Stimulated activated CD8-positive, alpha-beta memory T cell treated with anti-CD3 and anti-CD28 coated beads, Interleukin-12 subunit alpha, Interleukin-12 subunit beta, amount 100 ng/mL, for 24 hours (primary cell): ENCODE results near the gene NBPF26.
"Not testable (repeated sequence)": the region's sequence is repeated elsewhere in the genome, so short reads cannot be mapped to it uniquely, and the experiment has no call there.

ENCODE experiments used
- DNase-seq: peaks from one replicate; pipeline ENCODE4 v3.0.0-alpha.2; 2020; ENCODE audit errors: extremely low read depth

Gene NBPF26

DNA sequence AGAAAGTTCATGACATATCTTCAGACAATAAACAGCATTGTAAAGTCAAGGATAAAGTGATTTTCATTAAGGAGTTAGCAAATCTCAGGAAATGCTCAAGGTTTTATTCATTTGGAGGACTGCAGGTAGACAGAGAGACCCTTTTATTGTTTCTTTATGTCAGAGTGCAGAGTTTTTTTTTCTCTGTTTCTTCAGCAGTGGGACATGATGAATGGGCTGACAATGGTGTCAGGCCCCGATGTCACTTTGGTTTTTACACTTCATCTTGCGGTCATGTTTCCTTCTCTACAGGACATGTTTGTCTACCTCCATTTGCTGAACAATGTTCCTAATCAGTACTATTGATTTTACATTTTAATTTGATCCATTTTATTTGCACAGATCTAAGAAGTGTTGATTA is 134.4 kb downstream of the NBPF26 start:
- not testable (repeated sequence) for DNase-seq

DNA sequence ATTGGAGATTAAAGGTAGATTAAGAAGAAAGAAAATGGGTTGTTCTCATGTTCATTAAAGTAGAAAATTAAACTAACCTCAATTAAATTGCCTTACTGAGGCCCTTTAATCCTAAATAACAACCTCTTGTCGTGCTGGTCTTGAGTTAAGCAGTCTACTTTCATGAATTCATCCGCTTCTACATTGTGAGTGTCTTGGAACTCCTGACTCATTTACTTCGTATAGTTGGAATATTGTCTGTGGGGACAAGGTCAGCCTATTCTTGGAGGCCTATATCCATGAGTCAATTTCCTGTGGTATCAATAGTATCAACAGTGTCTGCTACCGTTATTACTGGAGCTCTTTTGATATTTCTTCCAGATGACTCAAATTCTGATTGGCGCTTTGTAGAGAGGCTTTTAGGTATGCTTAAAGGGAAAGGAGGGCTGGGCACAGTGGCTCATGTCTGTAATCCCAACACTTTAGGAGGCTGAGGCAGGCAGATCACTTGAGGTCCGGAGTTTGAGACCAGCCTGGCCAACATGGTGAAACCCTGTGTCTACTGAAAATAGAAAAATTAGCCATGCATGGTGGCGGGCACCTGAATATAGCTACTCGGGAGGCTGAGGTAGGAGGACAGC is 136.0 kb downstream of the NBPF26 start:
- not testable (repeated sequence) for DNase-seq

GRCh38 chr1:120878206-120878605 is 154.5 kb downstream of the NBPF26 start:
- DNase-seq, result not testable (repeated sequence)

DNA sequence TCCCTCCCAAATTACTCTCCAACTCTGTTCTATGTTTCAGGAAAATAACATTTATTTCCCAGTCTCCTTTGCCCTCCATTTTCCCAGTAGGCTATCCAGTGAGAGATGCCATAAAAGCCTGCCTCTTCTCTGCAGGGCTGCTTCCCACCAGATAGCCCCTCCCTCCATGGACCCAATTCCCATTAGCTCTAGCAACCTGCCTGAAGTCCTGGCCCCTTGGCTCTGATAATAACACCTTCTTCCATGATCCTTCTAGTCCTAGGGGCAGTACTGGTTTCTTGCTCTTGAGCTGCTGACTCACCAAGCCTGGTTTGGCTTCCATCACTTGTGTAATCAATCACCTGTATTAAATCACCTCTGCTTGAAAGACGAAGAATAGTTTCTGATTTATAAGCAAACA is 156.3 kb downstream of the NBPF26 start:
- not testable (repeated sequence) for DNase-seq

GRCh38 chr1:120881934-120882333 is 158.2 kb downstream of the NBPF26 start:
- DNase-seq, result not testable (repeated sequence)
